22Rv1 (cell line): ENCODE measurements around the gene ACTRT2.

Experiments
- CTCF ChIP-seq: fragments of 450-650 bp; IDR thresholded peaks from 2 replicates; pipeline ENCODE4 v1.5.1; 2017; ENCODE audit warnings: mild to moderate bottlenecking
- ZFX ChIP-seq: fragments of 450-650 bp; IDR thresholded peaks from 2 replicates; pipeline ENCODE4 v1.6.1; 2017; ENCODE audit warnings: antibody characterized with exemption, borderline replicate concordance

- TF ChIP-seq CTCF (0 out of 2 replicates have a peak, but pooled peaks have one; percentile 10), ZFX (no peak)
Observed at GRCh38 chr1:3069491-3070308, 48.4 kb downstream of the ACTRT2 start.
